Thoracic aorta (tissue), 2 donors: ENCODE results near the gene RRAD. TPM values are rescaled to one million over a fixed set of nuclear protein-coding genes. Genes with fewer than 3 reads are reported as not detected.

Source experiments
- ATAC-seq: fragments of 150-250 bp; one replicate; pipeline ENCODE4 v1.8.0; 2017; ENCODE audit warnings: low read depth; ENCODE audit not compliant: insufficient number of reproducible peaks, low FRiP score
- DNase-seq: peaks from one replicate; pipeline ENCODE4 v3.0.0-alpha.2; 2020; ENCODE audit warnings: low spot score
- H3K27ac ChIP-seq, 2 donors: fragments of 200-600 bp; sonication (generic); 1 replicate in 1 of 2; 2 replicates in 1 of 2; pipeline ENCODE4 v1.5.1; 2016; ENCODE audit warnings: mild to moderate bottlenecking in 2 of 2, moderate library complexity in 2 of 2
- H3K27me3 ChIP-seq: fragments of 200-600 bp; sonication (generic); replicated peaks from 2 replicates; pipeline ENCODE4 v1.6.0; 2016; ENCODE audit warnings: mild to moderate bottlenecking; ENCODE audit not compliant: insufficient read depth
- H3K36me3 ChIP-seq: fragments of 200-600 bp; sonication (generic); one replicate; pipeline ENCODE4 v1.5.1; 2016
- H3K4me1 ChIP-seq, 2 donors: fragments of 200-600 bp; sonication (generic); 1 replicate in 1 of 2; 2 replicates in 1 of 2; pipeline versions ENCODE4 v1.5.1 to v1.6.0; 2016; ENCODE audit warnings: low read depth in 2 of 2, mild to moderate bottlenecking in 1 of 2; ENCODE audit not compliant: control insufficient read depth in 1 of 2
- H3K4me3 ChIP-seq: fragments of 200-600 bp; sonication (generic); 2 replicates; pipeline ENCODE4 v1.5.1; 2016; ENCODE audit warnings: mild to moderate bottlenecking
- H3K9me3 ChIP-seq: fragments of 200-600 bp; sonication (generic); 2 replicates; pipeline ENCODE4 v1.5.1; 2016
- CTCF ChIP-seq: fragments of 200-600 bp; sonication (generic); IDR thresholded peaks from one replicate; pipeline ENCODE4 v1.5.1; 2019; ENCODE audit warnings: antibody characterized with exemption
- total RNA-seq, 2 donors: library from RNA; depleted of rRNA; stranded (reverse); fragments of >200 nt; gene quantifications; one replicate each; pipeline versions ENCODE4 v1.1.0 to v1.2.3, GENCODE V29; 2016

RRAD gene
- total RNA-seq, 2 donors from 2014 or later = 43.2 to 88.3 TPM

- no peak for TF ChIP-seq CTCF
- no peak for ATAC-seq
- Histone ChIP-seq H3K4me1 (peaks cover 8 to 19% of the 10 kb centered on the region in 2 donors), H3K27ac (no peak overlapping the region), H3K9me3 (no peaks in the 10 kb centered on the region), H3K36me3 (no peaks in the 10 kb centered on the region), H3K27me3 (no peaks in the 10 kb centered on the region), H3K4me3 (peak overlapping the region; percentile 74)
- DNase-seq = no peak
Observed at GRCh38 chr16:66948837-66949225, 23.5 kb upstream of the RRAD start.

- Histone ChIP-seq H3K27ac (no peak overlapping the region), H3K9me3 (no peaks in the 10 kb centered on the region), H3K4me3 (peak overlapping the region; percentile 74), H3K4me1 (peaks cover 8 to 19% of the 10 kb centered on the region in 2 donors), H3K27me3 (no peaks in the 10 kb centered on the region), H3K36me3 (peaks cover 4% of the 10 kb centered on the region)
- ATAC-seq (no peak), DNase-seq (no peak)
- no peak for TF ChIP-seq CTCF
Observed at GRCh38 chr16:66948134-66948836, 22.9 kb upstream of the RRAD start.

GRCh38 chr16:66947302-66948065, 22.1 kb upstream of the RRAD start:
- ATAC-seq (peak; percentile 63), DNase-seq (no peak)
- H3K27me3 ChIP-seq = no peaks in the 10 kb centered on the region
- peaks cover 8 to 19% of the 10 kb centered on the region in 2 donors for H3K4me1 ChIP-seq
- TF ChIP-seq CTCF = peak; percentile 88
- no peak overlapping the region for H3K27ac ChIP-seq
- H3K4me3 ChIP-seq = peak overlapping the region; percentile 74
- H3K9me3 ChIP-seq = no peaks in the 10 kb centered on the region
- H3K36me3 ChIP-seq = peaks cover 9% of the 10 kb centered on the region

GRCh38 chr16:66946974-66947301, 21.6 kb upstream of the RRAD start:
- Histone ChIP-seq H3K9me3 (no peaks in the 10 kb centered on the region), H3K27me3 (no peaks in the 10 kb centered on the region), H3K27ac (no peak overlapping the region), H3K36me3 (peaks cover 15% of the 10 kb centered on the region), H3K4me3 (no peak overlapping the region), H3K4me1 (peaks cover 8 to 19% of the 10 kb centered on the region in 2 donors)
- DNase-seq (no peak), ATAC-seq (no peak)
- TF ChIP-seq CTCF = no peak

GRCh38 chr16:66946541-66946940, 21.2 kb upstream of the RRAD start:
- TF ChIP-seq CTCF = no peak
- H3K27ac ChIP-seq = no peak overlapping the region
- H3K36me3 ChIP-seq = peaks cover 17% of the 10 kb centered on the region
- no peak for ATAC-seq
- no peak overlapping the region for H3K4me3 ChIP-seq
- no peaks in the 10 kb centered on the region for H3K9me3 ChIP-seq
- H3K4me1 ChIP-seq = peaks cover 8 to 19% of the 10 kb centered on the region in 2 donors
- H3K27me3 ChIP-seq = no peaks in the 10 kb centered on the region
- DNase-seq = no peak
